DMS53 (cell line): ENCODE data around the gene ELF1.

Experiments used
- DNase-seq: peaks from one replicate; lab custom pipeline; 2025; lab: John Stamatoyannopoulos, UW

ELF1 gene

GRCh38 chr13:41019011-41019487 lies at the start of gene ELF1:
Gene ELF1, minus strand, starts transcription at chr13:41019316. Its CDS starts 37,262 bp downstream, at chr13:40982054.
- peak; percentile 92 for DNase-seq

- DNase-seq: no peak
Observed at GRCh38 chr13:41065078-41065477, 46.0 kb upstream of the ELF1 start.

- DNase-seq: no peak
Observed at GRCh38 chr13:41064493-41064892, 45.4 kb upstream of the ELF1 start.

- DNase-seq: peak; percentile 82
Observed at GRCh38 chr13:41061914-41062837, 43.1 kb upstream of the ELF1 start.

- DNase-seq: peak; percentile 96
Observed at GRCh38 chr13:41061075-41061913, 42.2 kb upstream of the ELF1 start, which contains the start of gene WBP4. Gene WBP4, plus strand, starts transcription at chr13:41061509. Its CDS starts 165 bp downstream, at chr13:41061674.

GRCh38 chr13:41060724-41061074 lies 41.6 kb upstream of the ELF1 start:
- peak; percentile 86 for DNase-seq

- DNase-seq: peak; percentile 94
Observed at GRCh38 chr13:41060082-41060723, 41.1 kb upstream of the ELF1 start.

GRCh38 chr13:41059456-41060081 lies 40.5 kb upstream of the ELF1 start:
- no peak for DNase-seq

GRCh38 chr13:41058295-41059070 lies 39.4 kb upstream of the ELF1 start:
- no peak for DNase-seq

- no peak for DNase-seq
Observed at GRCh38 chr13:41056826-41057711, 38.0 kb upstream of the ELF1 start.

- no peak for DNase-seq
Observed at GRCh38 chr13:41056194-41056593, 37.1 kb upstream of the ELF1 start.

- DNase-seq: peak; percentile 41
Observed at GRCh38 chr13:41054919-41055619, 36.0 kb upstream of the ELF1 start.

GRCh38 chr13:41054212-41054877 lies 35.2 kb upstream of the ELF1 start:
- peak; percentile 61 for DNase-seq

GRCh38 chr13:41053384-41053826 lies 34.3 kb upstream of the ELF1 start:
- DNase-seq: no peak

GRCh38 chr13:41052441-41052840 lies 33.3 kb upstream of the ELF1 start:
- DNase-seq: peak; percentile 63

- no peak for DNase-seq
Observed at GRCh38 chr13:41049480-41050440, 30.6 kb upstream of the ELF1 start.

- no peak for DNase-seq
Observed at GRCh38 chr13:41048640-41049039, 29.5 kb upstream of the ELF1 start.
